WTC11 (cell line): ENCODE results near the gene MIA2. TPM values are rescaled to one million over a fixed set of nuclear protein-coding genes. Genes with fewer than 3 reads are reported as not detected.

Experiments used
- ATAC-seq: fragments of 200-7000 bp; cut with Tn5 transposase; 2 replicates; pipeline ENCODE4 v1.10.0; 2021; ENCODE audit warnings: mild to moderate bottlenecking, moderate library complexity
- CTCF ChIA-PET: fragments of 300-600 bp; sonication (Branson Sonifier 250); formaldehyde crosslinking; loops from one replicate; lab custom pipeline; 2021; ENCODE audit warnings: antibody characterized with exemption; lab: Charles Lee
- POLR2A ChIA-PET: fragments of 350-600 bp; sonication (Branson Sonifier 250); formaldehyde crosslinking; loops from one replicate; lab custom pipeline; 2021; ENCODE audit warnings: antibody characterized with exemption; lab: Charles Lee
- DNase-seq: peaks from one replicate; pipeline ENCODE4 v3.0.0; 2021; ENCODE audit warnings: low spot score
- H3K27ac Mint-ChIP-seq: 2 replicates; pipeline ENCODE4 v1.8.0; 2021; ENCODE audit warnings: mixed read lengths
- H3K27me3 Mint-ChIP-seq: 2 replicates; pipeline ENCODE4 v1.8.0; 2021; ENCODE audit warnings: low read depth, mild to moderate bottlenecking, moderate library complexity, mixed read lengths
- H3K36me3 Mint-ChIP-seq: 2 replicates; pipeline ENCODE4 v1.8.0; 2021; ENCODE audit warnings: mixed read lengths
- H3K4me1 Mint-ChIP-seq: 2 replicates; pipeline ENCODE4 v1.8.0; 2022; ENCODE audit warnings: mixed read lengths
- H3K4me3 Mint-ChIP-seq: 2 replicates; pipeline ENCODE4 v1.8.0; 2021; ENCODE audit warnings: mild to moderate bottlenecking, moderate library complexity, mixed read lengths
- H3K9me3 Mint-ChIP-seq: 2 replicates; pipeline ENCODE4 v1.8.0; 2021; ENCODE audit warnings: mixed read lengths
- ATF2 ChIP-seq: sonication (generic); formaldehyde crosslinking; IDR thresholded peaks from 2 replicates; pipeline ENCODE4 v1.8.1; 2022; ENCODE audit warnings: low read depth, missing genetic modification reagents, borderline replicate concordance
- E2F1 ChIP-seq: sonication (generic); formaldehyde crosslinking; IDR thresholded peaks from 2 replicates; pipeline ENCODE4 v1.8.0; 2022; ENCODE audit warnings: mild to moderate bottlenecking, missing genetic modification reagents
- ERG ChIP-seq: fragments of 250-450 bp; sonication (Bioruptor Pico); IDR thresholded peaks from 2 replicates; pipeline ENCODE4 v1.8.0; 2021; ENCODE audit warnings: mild to moderate bottlenecking
- FOXJ3 ChIP-seq: sonication (generic); formaldehyde crosslinking; IDR thresholded peaks from 2 replicates; pipeline ENCODE4 v1.9.0; 2021; ENCODE audit warnings: missing genetic modification reagents, mild to moderate bottlenecking, borderline replicate concordance
- FOXP1 ChIP-seq: sonication (generic); formaldehyde crosslinking; IDR thresholded peaks from 2 replicates; pipeline ENCODE4 v1.8.0; 2022; ENCODE audit warnings: missing genetic modification reagents, mild to moderate bottlenecking, moderate library complexity, borderline replicate concordance
- GABPB1 ChIP-seq: sonication (generic); formaldehyde crosslinking; IDR thresholded peaks from 2 replicates; pipeline ENCODE4 v1.8.1; 2023; ENCODE audit warnings: mild to moderate bottlenecking, missing genetic modification reagents
- HMGA2 ChIP-seq: fragments of 250-450 bp; sonication (Bioruptor Pico); IDR thresholded peaks from 2 replicates; pipeline ENCODE4 v1.4.0; 2021; ENCODE audit warnings: mild to moderate bottlenecking, moderate library complexity
- IRF1 ChIP-seq: sonication (generic); formaldehyde crosslinking; IDR thresholded peaks from 2 replicates; pipeline ENCODE4 v1.8.0; 2023; ENCODE audit warnings: missing genetic modification reagents
- MAX ChIP-seq: sonication (generic); formaldehyde crosslinking; IDR thresholded peaks from 2 replicates; pipeline ENCODE4 v1.8.0; 2022; ENCODE audit warnings: mild to moderate bottlenecking, missing genetic modification reagents
- NFYB ChIP-seq: sonication (generic); formaldehyde crosslinking; conservative IDR thresholded peaks from 2 replicates; pipeline ENCODE4 v1.8.0; 2022; ENCODE audit warnings: low read depth, missing genetic modification reagents
- RORB ChIP-seq: fragments of 250-450 bp; sonication (Bioruptor Pico); IDR thresholded peaks from 2 replicates; pipeline ENCODE4 v1.9.0; 2021; ENCODE audit warnings: mild to moderate bottlenecking
- STAT6 ChIP-seq: sonication (generic); formaldehyde crosslinking; conservative IDR thresholded peaks from 2 replicates; pipeline ENCODE4 v1.8.1; 2023; ENCODE audit warnings: mild to moderate bottlenecking, low read depth, missing genetic modification reagents, moderate library complexity
- TP53 ChIP-seq: sonication (generic); formaldehyde crosslinking; IDR thresholded peaks from 2 replicates; pipeline ENCODE4 v1.8.1; 2023; ENCODE audit warnings: mild to moderate bottlenecking, missing genetic modification reagents
- ZNF121 ChIP-seq: sonication (generic); formaldehyde crosslinking; IDR thresholded peaks from 2 replicates; pipeline ENCODE4 v1.8.0; 2023; ENCODE audit warnings: missing genetic modification reagents
- ZNF138 ChIP-seq: sonication (generic); formaldehyde crosslinking; conservative IDR thresholded peaks from 2 replicates; pipeline ENCODE4 v1.8.1; 2022; ENCODE audit warnings: mild to moderate bottlenecking, moderate library complexity, missing genetic modification reagents
- ZNF396 ChIP-seq: fragments of 250-450 bp; sonication (Bioruptor Pico); IDR thresholded peaks from 2 replicates; pipeline ENCODE4 v1.8.0; 2021; ENCODE audit warnings: mild to moderate bottlenecking, moderate library complexity, borderline replicate concordance
- ZNF416 ChIP-seq: fragments of 250-450 bp; sonication (Bioruptor Pico); IDR thresholded peaks from 2 replicates; pipeline ENCODE4 v1.9.0; 2021; ENCODE audit warnings: mild to moderate bottlenecking, inconsistent platforms
- ZSCAN18 ChIP-seq: fragments of 250-450 bp; sonication (Bioruptor Pico); IDR thresholded peaks from 2 replicates; pipeline ENCODE4 v2.1.2; 2022; ENCODE audit warnings: mild to moderate bottlenecking, moderate library complexity
- total RNA-seq: library from RNA; stranded (reverse); gene quantifications from 3 replicates; pipeline ENCODE4 v1.2.3, GENCODE V29; 2021
- TF ChIP-seq, protein P1 (sequence below): sonication (generic); formaldehyde crosslinking; IDR thresholded peaks from 2 replicates; pipeline ENCODE4 v1.8.1; 2022; ENCODE audit warnings: missing genetic modification reagents, borderline replicate concordance
- TF ChIP-seq, protein P2 (sequence below): sonication (generic); formaldehyde crosslinking; IDR thresholded peaks from 2 replicates; pipeline ENCODE4 v1.8.1; 2022; ENCODE audit warnings: mild to moderate bottlenecking, moderate library complexity, missing genetic modification reagents
- TF ChIP-seq, protein P3 (sequence below): fragments of 250-450 bp; sonication (Bioruptor Pico); IDR thresholded peaks from 2 replicates; pipeline ENCODE4 v1.9.0; 2021; ENCODE audit warnings: moderate library complexity, mild to moderate bottlenecking, inconsistent platforms, borderline replicate concordance
- TF ChIP-seq, protein P4 (sequence below): sonication (generic); formaldehyde crosslinking; IDR thresholded peaks from 2 replicates; pipeline ENCODE4 v1.8.0; 2022; ENCODE audit warnings: mild to moderate bottlenecking, missing genetic modification reagents

The MIA2 gene
- total RNA-seq, 1 experiment from 2014 or later = 11.3 TPM

GRCh38 chr14:39422243-39422642, 188.5 kb downstream of the MIA2 start:
- no peak for TF ChIP-seq MAX
- no peak for TF ChIP-seq ZNF121 (CRISPR knock-in tag)
- TF ChIP-seq IRF1 (CRISPR knock-in tag) = no peak
- TF ChIP-seq, protein P1, sequence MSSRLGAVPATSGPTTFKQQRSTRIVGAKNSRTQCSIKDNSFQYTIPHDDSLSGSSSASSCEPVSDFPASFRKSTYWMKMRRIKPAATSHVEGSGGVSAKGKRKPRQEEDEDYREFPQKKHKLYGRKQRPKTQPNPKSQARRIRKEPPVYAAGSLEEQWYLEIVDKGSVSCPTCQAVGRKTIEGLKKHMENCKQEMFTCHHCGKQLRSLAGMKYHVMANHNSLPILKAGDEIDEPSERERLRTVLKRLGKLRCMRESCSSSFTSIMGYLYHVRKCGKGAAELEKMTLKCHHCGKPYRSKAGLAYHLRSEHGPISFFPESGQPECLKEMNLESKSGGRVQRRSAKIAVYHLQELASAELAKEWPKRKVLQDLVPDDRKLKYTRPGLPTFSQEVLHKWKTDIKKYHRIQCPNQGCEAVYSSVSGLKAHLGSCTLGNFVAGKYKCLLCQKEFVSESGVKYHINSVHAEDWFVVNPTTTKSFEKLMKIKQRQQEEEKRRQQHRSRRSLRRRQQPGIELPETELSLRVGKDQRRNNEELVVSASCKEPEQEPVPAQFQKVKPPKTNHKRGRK (CRISPR knock-in tag) = no peak
- no peak for TF ChIP-seq FOXP1 (CRISPR knock-in tag)
- peaks cover 8% of the 10 kb centered on the region for H3K4me1 Mint-ChIP-seq
- ATAC-seq = no peak
- CTCF ChIA-PET = no interaction called here
- POLR2A ChIA-PET = interaction anchor here (1.9 kb wide), 1 partner anchor 10 kb away, joined by 5 read pairs; the partner anchor contains the start of gene FBXO33
- H3K9me3 Mint-ChIP-seq = peaks cover under 1% of the 10 kb centered on the region
- no peaks in the 10 kb centered on the region; the same call in 1 of the 2 replicates for H3K36me3 Mint-ChIP-seq
- H3K27ac Mint-ChIP-seq = no peak overlapping the region
- DNase-seq = no peak
- no peaks in the 10 kb centered on the region for H3K27me3 Mint-ChIP-seq
- H3K4me3 Mint-ChIP-seq = no peak overlapping the region

GRCh38 chr14:39423793-39424192, 190.1 kb downstream of the MIA2 start:
- ATAC-seq = no peak
- Mint-ChIP-seq H3K9me3 (no peaks in the 10 kb centered on the region), H3K36me3 (no peaks in the 10 kb centered on the region), H3K4me3 (no peak overlapping the region), H3K27me3 (no peaks in the 10 kb centered on the region), H3K27ac (no peak overlapping the region), H3K4me1 (peaks cover 8% of the 10 kb centered on the region)
- no peak for DNase-seq
- ChIA-PET CTCF (interaction anchor here (1.4 kb wide), 1 partner anchor 44 kb away, joined by 3 read pairs; no protein-coding TSS in a partner anchor), POLR2A (no interaction called here)
- TF ChIP-seq ZNF396 (CRISPR knock-in tag) (no peak), ZNF121 (CRISPR knock-in tag) (no peak), NFYB (CRISPR knock-in tag) (no peak), ATF2 (CRISPR knock-in tag) (no peak), E2F1 (CRISPR knock-in tag) (no peak), RORB (CRISPR knock-in tag) (no peak), ZNF416 (CRISPR knock-in tag) (no peak), FOXJ3 (CRISPR knock-in tag) (no peak), HMGA2 (CRISPR knock-in tag) (no peak), GABPB1 (no peak), TP53 (no peak), ZSCAN18 (no peak), ZNF138 (CRISPR knock-in tag) (no peak), STAT6 (CRISPR knock-in tag) (no peak), ERG (no peak)
- TF ChIP-seq, protein P2, sequence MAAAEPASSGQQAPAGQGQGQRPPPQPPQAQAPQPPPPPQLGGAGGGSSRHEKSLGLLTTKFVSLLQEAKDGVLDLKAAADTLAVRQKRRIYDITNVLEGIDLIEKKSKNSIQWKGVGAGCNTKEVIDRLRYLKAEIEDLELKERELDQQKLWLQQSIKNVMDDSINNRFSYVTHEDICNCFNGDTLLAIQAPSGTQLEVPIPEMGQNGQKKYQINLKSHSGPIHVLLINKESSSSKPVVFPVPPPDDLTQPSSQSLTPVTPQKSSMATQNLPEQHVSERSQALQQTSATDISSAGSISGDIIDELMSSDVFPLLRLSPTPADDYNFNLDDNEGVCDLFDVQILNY = no peak
- TF ChIP-seq, protein P3, sequence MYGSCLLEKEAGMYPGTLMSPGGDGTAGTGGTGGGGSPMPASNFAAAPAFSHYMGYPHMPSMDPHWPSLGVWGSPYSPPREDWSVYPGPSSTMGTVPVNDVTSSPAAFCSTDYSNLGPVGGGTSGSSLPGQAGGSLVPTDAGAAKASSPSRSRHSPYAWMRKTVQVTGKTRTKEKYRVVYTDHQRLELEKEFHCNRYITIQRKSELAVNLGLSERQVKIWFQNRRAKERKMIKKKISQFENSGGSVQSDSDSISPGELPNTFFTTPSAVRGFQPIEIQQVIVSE (CRISPR knock-in tag) = no peak
- TF ChIP-seq, protein P4, sequence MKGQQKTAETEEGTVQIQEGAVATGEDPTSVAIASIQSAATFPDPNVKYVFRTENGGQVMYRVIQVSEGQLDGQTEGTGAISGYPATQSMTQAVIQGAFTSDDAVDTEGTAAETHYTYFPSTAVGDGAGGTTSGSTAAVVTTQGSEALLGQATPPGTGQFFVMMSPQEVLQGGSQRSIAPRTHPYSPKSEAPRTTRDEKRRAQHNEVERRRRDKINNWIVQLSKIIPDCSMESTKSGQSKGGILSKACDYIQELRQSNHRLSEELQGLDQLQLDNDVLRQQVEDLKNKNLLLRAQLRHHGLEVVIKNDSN (CRISPR knock-in tag) = no peak
